Measurements from ENCODE around the gene MKI67. TPM values are rescaled to one million over a fixed set of nuclear protein-coding genes. Genes with fewer than 3 reads are reported as not detected.

The MKI67 gene
- polyA plus RNA-seq, 2 of the 4 experiments (the other 2 are of a cell fraction) = 33.8 to 51.7 TPM

DNA sequence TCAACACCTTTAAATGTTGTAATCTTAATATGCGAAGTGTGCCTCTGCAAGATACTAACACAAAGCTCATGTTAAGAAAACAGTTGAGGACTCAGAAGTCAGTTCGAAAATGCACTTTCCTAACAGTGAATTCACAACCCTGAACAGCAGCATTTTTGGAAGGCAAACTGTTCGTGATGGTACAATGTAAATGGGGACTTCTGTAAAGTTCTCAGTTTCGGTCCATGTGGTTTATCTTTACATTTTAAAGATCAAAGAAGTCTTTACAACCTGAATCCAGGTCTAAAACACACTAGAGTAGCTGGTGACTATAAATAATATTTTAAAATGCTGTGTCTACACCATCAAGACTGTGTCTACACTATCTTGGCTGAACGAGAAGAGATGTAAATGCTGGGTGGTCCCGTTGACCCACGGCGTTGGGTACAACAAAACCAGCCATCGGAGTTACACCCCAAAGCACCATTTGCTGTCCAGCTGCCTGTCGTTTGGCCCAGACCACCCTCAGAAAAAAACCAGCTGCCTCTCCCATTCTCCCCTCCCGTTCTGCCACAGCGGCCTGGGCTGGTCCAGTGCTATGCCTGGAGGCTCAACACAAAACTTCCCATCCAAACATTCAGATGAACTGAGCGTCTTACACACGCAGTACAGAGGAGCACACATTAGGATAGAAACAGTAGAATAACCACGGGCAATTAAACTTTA lies 42.9 kb downstream of the MKI67 start:
- Histone ChIP-seq H3K27ac (no peak overlapping the region), H3K4me3 (no peak overlapping the region), H3K4me1 (no peaks in the 10 kb centered on the region), H3K9me3 (no peaks in the 10 kb centered on the region), H3K4me2 (no peak overlapping the region)
- DNase-seq (ENCODE audit: low read depth in 1 of 2, low spot score in 1 of 2) = no peak
- TF ChIP-seq CHD2 (IDR thresholded peaks at IDR 0.05; ENCODE audit: low read length, partially characterized antibody) (no peak), HOXB13 (CRISPR knock-in tag; IDR thresholded peaks at IDR 0.05; ENCODE audit: low read depth) (no peak), JUN (IDR thresholded peaks at IDR 0.05) (no peak), ZC3H11A (IDR thresholded peaks at IDR 0.05) (no peak), RCOR1 (IDR thresholded peaks at IDR 0.05; ENCODE audit: low read depth, low read length) (no peak), MAZ (IDR thresholded peaks at IDR 0.05; ENCODE audit: borderline replicate concordance, low read depth, low read length) (no peak), ESRRA (IDR thresholded peaks at IDR 0.05; ENCODE audit: borderline replicate concordance, low read length) (no peak), ZSCAN20 (CRISPR knock-in tag; IDR thresholded peaks at IDR 0.05) (no peak)
- TF ChIP-seq, protein P1, sequence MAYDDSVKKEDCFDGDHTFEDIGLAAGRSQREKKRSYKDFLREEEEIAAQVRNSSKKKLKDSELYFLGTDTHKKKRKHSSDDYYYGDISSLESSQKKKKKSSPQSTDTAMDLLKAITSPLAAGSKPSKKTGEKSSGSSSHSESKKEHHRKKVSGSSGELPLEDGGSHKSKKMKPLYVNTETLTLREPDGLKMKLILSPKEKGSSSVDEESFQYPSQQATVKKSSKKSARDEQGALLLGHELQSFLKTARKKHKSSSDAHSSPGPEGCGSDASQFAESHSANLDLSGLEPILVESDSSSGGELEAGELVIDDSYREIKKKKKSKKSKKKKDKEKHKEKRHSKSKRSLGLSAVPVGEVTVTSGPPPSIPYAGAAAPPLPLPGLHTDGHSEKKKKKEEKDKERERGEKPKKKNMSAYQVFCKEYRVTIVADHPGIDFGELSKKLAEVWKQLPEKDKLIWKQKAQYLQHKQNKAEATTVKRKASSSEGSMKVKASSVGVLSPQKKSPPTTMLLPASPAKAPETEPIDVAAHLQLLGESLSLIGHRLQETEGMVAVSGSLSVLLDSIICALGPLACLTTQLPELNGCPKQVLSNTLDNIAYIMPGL (CRISPR knock-in tag; IDR thresholded peaks at IDR 0.05; ENCODE audit: borderline replicate concordance) = no peak
- TF ChIP-seq, protein P2, sequence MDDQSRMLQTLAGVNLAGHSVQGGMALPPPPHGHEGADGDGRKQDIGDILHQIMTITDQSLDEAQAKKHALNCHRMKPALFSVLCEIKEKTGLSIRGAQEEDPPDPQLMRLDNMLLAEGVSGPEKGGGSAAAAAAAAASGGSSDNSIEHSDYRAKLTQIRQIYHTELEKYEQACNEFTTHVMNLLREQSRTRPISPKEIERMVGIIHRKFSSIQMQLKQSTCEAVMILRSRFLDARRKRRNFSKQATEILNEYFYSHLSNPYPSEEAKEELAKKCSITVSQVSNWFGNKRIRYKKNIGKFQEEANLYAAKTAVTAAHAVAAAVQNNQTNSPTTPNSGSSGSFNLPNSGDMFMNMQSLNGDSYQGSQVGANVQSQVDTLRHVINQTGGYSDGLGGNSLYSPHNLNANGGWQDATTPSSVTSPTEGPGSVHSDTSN (IDR thresholded peaks at IDR 0.05) = no peak
- POLR2A ChIA-PET = no interaction called here
- WGBS (ENCODE audit: missing lambda C conversion rate) = 69% methylated on average over 15 of the region's 15 CpGs
- no peak for ATAC-seq
- FAIRE-seq = no peak
- CTCF ChIA-PET = interaction anchor here (0.9 to 6.9 kb wide), 4 partner anchors 13 to 129 kb away, joined by 3 to 51 read pairs (median 4); no protein-coding TSS in a partner anchor

DNA sequence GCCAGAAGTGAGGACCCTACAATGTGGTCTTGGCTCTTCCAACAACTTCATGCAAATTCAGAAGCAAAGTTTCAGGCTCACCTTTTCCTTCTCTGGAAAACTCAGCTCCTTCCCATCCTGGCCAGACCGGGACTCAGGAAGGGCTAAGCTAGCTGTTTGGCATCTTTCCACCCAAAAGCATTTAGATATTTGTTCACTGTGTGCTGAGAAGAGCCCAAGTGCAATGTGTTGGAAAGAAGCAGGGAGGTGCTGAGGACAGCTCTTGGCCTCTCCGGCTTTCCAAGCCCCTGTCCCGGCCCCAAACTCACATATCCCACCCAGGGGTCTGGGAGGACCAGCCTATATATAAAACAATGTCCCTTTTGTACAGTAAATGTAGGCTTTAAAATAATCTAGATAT lies 44.5 kb downstream of the MKI67 start:
- CTCF ChIA-PET = interaction anchor here (0.7 to 6.9 kb wide), 5 partner anchors 11 to 175 kb away, joined by 3 to 51 read pairs (median 4); partner anchors contain the start of gene PTPRE
- ATAC-seq (no peak), FAIRE-seq (no peak), DNase-seq (ENCODE audit: low read depth in 1 of 2, low spot score in 1 of 2) (no peak)
- Histone ChIP-seq H3K4me1 (no peaks in the 10 kb centered on the region), H3K9me3 (no peaks in the 10 kb centered on the region), H3K4me2 (no peak overlapping the region), H3K27ac (no peak overlapping the region), H3K4me3 (no peak overlapping the region)
- WGBS (ENCODE audit: missing lambda C conversion rate) = 40% methylated on average over 3 of the region's 3 CpGs
- TF ChIP-seq, protein P3, sequence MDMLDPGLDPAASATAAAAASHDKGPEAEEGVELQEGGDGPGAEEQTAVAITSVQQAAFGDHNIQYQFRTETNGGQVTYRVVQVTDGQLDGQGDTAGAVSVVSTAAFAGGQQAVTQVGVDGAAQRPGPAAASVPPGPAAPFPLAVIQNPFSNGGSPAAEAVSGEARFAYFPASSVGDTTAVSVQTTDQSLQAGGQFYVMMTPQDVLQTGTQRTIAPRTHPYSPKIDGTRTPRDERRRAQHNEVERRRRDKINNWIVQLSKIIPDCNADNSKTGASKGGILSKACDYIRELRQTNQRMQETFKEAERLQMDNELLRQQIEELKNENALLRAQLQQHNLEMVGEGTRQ (IDR thresholded peaks at IDR 0.05) = no peak
- TF ChIP-seq HOXB5 (CRISPR knock-in tag; IDR thresholded peaks at IDR 0.05) = no peak
- TF ChIP-seq CBX2 (IDR thresholded peaks at IDR 0.05; ENCODE audit: borderline replicate concordance, low read depth) = no peak
- TF ChIP-seq EP300 (IDR thresholded peaks at IDR 0.05) = no peak
- no peak for TF ChIP-seq SREBF2 (IDR thresholded peaks at IDR 0.05)
- TF ChIP-seq RARB (CRISPR knock-in tag; IDR thresholded peaks at IDR 0.05) = no peak
- no peak for TF ChIP-seq RNF2 (IDR thresholded peaks at IDR 0.05; ENCODE audit: borderline replicate concordance, low read depth)
- no peak for TF ChIP-seq MAZ (IDR thresholded peaks at IDR 0.05; ENCODE audit: borderline replicate concordance, low read depth, low read length)
- no peak for TF ChIP-seq ZFP36 (IDR thresholded peaks at IDR 0.05; ENCODE audit: borderline replicate concordance, partially characterized antibody)
- TF ChIP-seq, protein P4, sequence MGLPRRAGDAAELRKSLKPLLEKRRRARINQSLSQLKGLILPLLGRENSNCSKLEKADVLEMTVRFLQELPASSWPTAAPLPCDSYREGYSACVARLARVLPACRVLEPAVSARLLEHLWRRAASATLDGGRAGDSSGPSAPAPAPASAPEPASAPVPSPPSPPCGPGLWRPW (IDR thresholded peaks at IDR 0.05) = no peak
- no peak for TF ChIP-seq NPAS2 (CRISPR knock-in tag; IDR thresholded peaks at IDR 0.05; ENCODE audit: borderline replicate concordance)
- TF ChIP-seq, protein P5, sequence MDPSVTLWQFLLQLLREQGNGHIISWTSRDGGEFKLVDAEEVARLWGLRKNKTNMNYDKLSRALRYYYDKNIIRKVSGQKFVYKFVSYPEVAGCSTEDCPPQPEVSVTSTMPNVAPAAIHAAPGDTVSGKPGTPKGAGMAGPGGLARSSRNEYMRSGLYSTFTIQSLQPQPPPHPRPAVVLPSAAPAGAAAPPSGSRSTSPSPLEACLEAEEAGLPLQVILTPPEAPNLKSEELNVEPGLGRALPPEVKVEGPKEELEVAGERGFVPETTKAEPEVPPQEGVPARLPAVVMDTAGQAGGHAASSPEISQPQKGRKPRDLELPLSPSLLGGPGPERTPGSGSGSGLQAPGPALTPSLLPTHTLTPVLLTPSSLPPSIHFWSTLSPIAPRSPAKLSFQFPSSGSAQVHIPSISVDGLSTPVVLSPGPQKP (IDR thresholded peaks at IDR 0.05; ENCODE audit: low read depth, low read length) = no peak
- no peak for TF ChIP-seq CHD2 (IDR thresholded peaks at IDR 0.05; ENCODE audit: low read length, partially characterized antibody)
- TF ChIP-seq SMC3 (IDR thresholded peaks at IDR 0.05) = no peak
- TF ChIP-seq POLR2A (IDR thresholded peaks at IDR 0.05; ENCODE audit: low read length) = no peak
- POLR2A ChIA-PET = no interaction called here
